GM12878 (cell line): ENCODE measurements around the gene TNFRSF6B. TPM values are rescaled to one million over a fixed set of nuclear protein-coding genes. Genes with fewer than 3 reads are reported as not detected.

Experiments
- ATAC-seq: fragments of 200-7000 bp; cut with Tn5 transposase; 3 replicates; pipeline ENCODE4 v1.9.1; 2020; ENCODE audit warnings: mild to moderate bottlenecking, moderate library complexity
- BruUV-seq: library from RNA; stranded (reverse); fragments of 400-500 nt; replicated peaks from 2 replicates; lab custom pipeline; 2021; lab: Mats Ljungman, UMichigan
- CTCF ChIA-PET: fragments of 300-600 bp; sonication (Branson Sonifier 250); formaldehyde crosslinking; extraction: SDS; loops from one replicate; lab custom pipeline; 2021; ENCODE audit warnings: inconsistent platforms; lab: Yijun Ruan, JAX
- POLR2A ChIA-PET: fragments of 350-600 bp; formaldehyde crosslinking; extraction: SDS; loops from one replicate; lab custom pipeline; 2021; ENCODE audit warnings: inconsistent platforms; lab: Charles Lee
- RAD21 ChIA-PET: fragments of 300-600 bp; sonication (Branson Sonifier 250); formaldehyde crosslinking; loops from one replicate; lab custom pipeline; 2023; ENCODE audit warnings: antibody characterized with exemption; ENCODE audit not compliant: unreplicated experiment; lab: Charles Lee
- SMC1A ChIA-PET: fragments of 300-600 bp; sonication (Branson Sonifier 250); formaldehyde crosslinking; loops from one replicate; lab custom pipeline; 2023; ENCODE audit not compliant: unreplicated experiment, uncharacterized antibody; lab: Charles Lee
- DNase-seq: peaks from one replicate; pipeline ENCODE4 v3.0.0-alpha.2; 2011; ENCODE audit warnings: low read depth, low spot score
- FAIRE-seq: peaks from 3 replicates; lab custom pipeline; 2011; peaks lifted over from hg19 to GRCh38; lab: Jason Lieb, UNC
- H2AFZ ChIP-seq: 2 replicates; pipeline ENCODE4 v1.6.0; 2011; ENCODE audit warnings: low read depth, low read length, control low read depth; ENCODE audit not compliant: control insufficient read depth
- H3K27ac ChIP-seq: 2 replicates; pipeline ENCODE4 v1.5.1; 2011; ENCODE audit warnings: control low read depth; ENCODE audit not compliant: control insufficient read depth, insufficient read depth
- H3K27me3 ChIP-seq, 2 experiments: replicated peaks in 1 of 2; 2 replicates each; pipeline versions ENCODE4 v1.6.0 to v1.6.1; 2011; ENCODE audit warnings: low read length in 1 of 2; ENCODE audit not compliant: control insufficient read depth in 2 of 2, insufficient read depth in 2 of 2
- H3K36me3 ChIP-seq, 2 experiments: 2 replicates each; pipeline ENCODE4 v1.5.1; 2011; ENCODE audit warnings: low read length in 1 of 2; ENCODE audit not compliant: control insufficient read depth in 2 of 2, insufficient read depth in 2 of 2
- H3K4me1 ChIP-seq: 2 replicates; pipeline ENCODE4 v1.6.1; 2011; ENCODE audit warnings: mild to moderate bottlenecking, low read length, moderate library complexity, mixed read lengths; ENCODE audit not compliant: control insufficient read depth, insufficient read depth
- H3K4me2 ChIP-seq: 2 replicates; pipeline ENCODE4 v1.6.0; 2011; ENCODE audit warnings: control low read depth; ENCODE audit not compliant: control insufficient read depth, insufficient read depth
- H3K4me3 ChIP-seq: fragments of 200-600 bp; sonication (generic); 2 replicates; pipeline ENCODE4 v1.5.1; 2016
- H3K79me2 ChIP-seq: 2 replicates; pipeline ENCODE4 v1.6.0; 2011; ENCODE audit warnings: low read length; ENCODE audit not compliant: control insufficient read depth, insufficient read depth
- H3K9ac ChIP-seq: 2 replicates; pipeline ENCODE4 v1.8.0; 2011; ENCODE audit warnings: low read length, control low read depth, mixed read lengths; ENCODE audit not compliant: control insufficient read depth, insufficient read depth
- H3K9me3 ChIP-seq: replicated peaks from 3 replicates; pipeline ENCODE4 v1.5.1; 2011; ENCODE audit warnings: mild to moderate bottlenecking, low read length; ENCODE audit not compliant: control insufficient read depth, insufficient read depth
- H4K20me1 ChIP-seq: 2 replicates; pipeline ENCODE4 v1.6.0; 2011; ENCODE audit not compliant: control insufficient read depth, insufficient read depth
- E4F1 ChIP-seq: fragments of 450-650 bp; IDR thresholded peaks from 2 replicates; pipeline ENCODE4 v1.6.1; 2018; ENCODE audit warnings: borderline replicate concordance, mild to moderate bottlenecking; ENCODE audit not compliant: partially characterized antibody
- NFYB ChIP-seq: IDR thresholded peaks from 2 replicates; pipeline ENCODE4 v1.6.1; 2011; ENCODE audit warnings: low read depth, mild to moderate bottlenecking, low read length, improper control_type of control experiment, moderate library complexity; ENCODE audit not compliant: insufficient read depth
- ZNF217 ChIP-seq: fragments of 450-650 bp; IDR thresholded peaks from 2 replicates; pipeline ENCODE4 v1.6.1; 2017; ENCODE audit warnings: antibody characterized with exemption, mild to moderate bottlenecking
- WGBS: methylation state at CpG from one replicate; pipeline ENCODE4 v1.1.6; 2016; ENCODE audit warnings: low lambda C conversion rate; ENCODE audit not compliant: insufficient replicate concordance, insufficient coverage; ENCODE audit errors: missing lambda C conversion rate; 5-methylcytosine and 5-hydroxymethylcytosine counted together
- in situ Hi-C: fragments of 300-500 bp; cut with MboI; formaldehyde crosslinking; loops from 9 replicates; pipeline ENCODE4 v1.14.3; 2018; ENCODE audit warnings: mixed read lengths
- intact Hi-C: fragments of 100-400 bp; cut with micrococcal nuclease; formaldehyde crosslinking; loops from one replicate; pipeline ENCODE4 v1.14.2; 2022; ENCODE audit not compliant: unreplicated experiment
- polyA plus RNA-seq, 11 experiments: library from polyadenylated mRNA; depleted of rRNA in 4 of 11; unstranded in 6 of 11; stranded (reverse) in 5 of 11; fragments of >200 nt; fragmentation: Nextera tagmentation in 4 of 11; fragmentation: Illumina TruSeq in 1 of 11; extraction: Ambion mirVana in 4 of 11; extraction: Trizol in 1 of 11; gene quantifications; 1 replicate in 1 of 11; 2 replicates in 10 of 11; pipeline versions ENCODE4 v1.2.1 to v1.2.3, GENCODE V29; 2011 to 2016; ENCODE audit warnings: inconsistent platforms in 2 of 11, missing spikeins in 2 of 11, low read depth in 1 of 11
- total RNA-seq, 4 experiments: library from RNA; depleted of rRNA in 3 of 4; stranded (reverse); fragments of >200 nt in 3 of 4; fragmentation: Illumina TruSeq in 1 of 4; extraction: Trizol in 1 of 4; gene quantifications; 2 replicates each; pipeline versions ENCODE4 v1.2.1 to v1.2.3, GENCODE V29; 2013 to 2021
- TF ChIP-seq, protein P1 (sequence below): IDR thresholded peaks from 2 replicates; pipeline ENCODE4 v1.6.1; 2011; ENCODE audit warnings: borderline replicate concordance, low read depth, mild to moderate bottlenecking, moderate library complexity, mixed read lengths, low read length; ENCODE audit not compliant: insufficient read depth; ENCODE audit errors: extremely low read length

TNFRSF6B gene
- total and polyA plus RNA-seq, 10 of the 15 experiments (the other 5 are each of a cell fraction or from before 2014, with no cell fraction given) = 0.67 to 2.2 (median 1.8) TPM; not detected in 7

GRCh38 chr20:63744158-63744557, 47.7 kb downstream of the TNFRSF6B start:
- ATAC-seq (no peak), FAIRE-seq (no peak), DNase-seq (no peak)
- intact Hi-C loops (no loop called here), in situ Hi-C loops (no loop called here)
- ChIA-PET CTCF (interaction anchor here (0.8 kb wide), 1 partner anchor 102 kb away, joined by 3 read pairs; no protein-coding TSS in a partner anchor), SMC1A (interaction anchor here (0.6 kb wide), 1 partner anchor 20 kb away, joined by 3 read pairs; no protein-coding TSS in a partner anchor), RAD21 (no interaction called here), POLR2A (no interaction called here)
- Histone ChIP-seq H3K4me1 (peaks cover 8% of the 10 kb centered on the region; the same call in 1 of the 2 replicates), H3K27ac (no peak overlapping the region), H3K9ac (no peak overlapping the region), H3K79me2 (peaks cover 5% of the 10 kb centered on the region), H3K4me3 (no peak overlapping the region), H3K36me3 (peaks cover 0 to 4% of the 10 kb centered on the region in 2 experiments; a peak in 2 of 4 replicates), H3K9me3 (no peaks in the 10 kb centered on the region), H3K4me2 (no peak overlapping the region), H2AFZ (no peak overlapping the region), H3K27me3 (no peaks in the 10 kb centered on the region), H4K20me1 (no peaks in the 10 kb centered on the region)
- WGBS = 49% methylated on average over 4 of the region's 4 CpGs
- BruUV-seq = no TSS peak
- TF ChIP-seq NFYB = no peak
- TF ChIP-seq, protein P1, sequence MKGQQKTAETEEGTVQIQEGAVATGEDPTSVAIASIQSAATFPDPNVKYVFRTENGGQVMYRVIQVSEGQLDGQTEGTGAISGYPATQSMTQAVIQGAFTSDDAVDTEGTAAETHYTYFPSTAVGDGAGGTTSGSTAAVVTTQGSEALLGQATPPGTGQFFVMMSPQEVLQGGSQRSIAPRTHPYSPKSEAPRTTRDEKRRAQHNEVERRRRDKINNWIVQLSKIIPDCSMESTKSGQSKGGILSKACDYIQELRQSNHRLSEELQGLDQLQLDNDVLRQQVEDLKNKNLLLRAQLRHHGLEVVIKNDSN = no peak
- no peak for TF ChIP-seq ZNF217
- no peak for TF ChIP-seq E4F1
